22Rv1 (cell line): ENCODE measurements around the gene HGF.

Experiments
- H3K27ac ChIP-seq: fragments of 450-650 bp; 2 replicates; pipeline ENCODE4 v1.5.1; 2017
- CTCF ChIP-seq: fragments of 450-650 bp; IDR thresholded peaks from 2 replicates; pipeline ENCODE4 v1.5.1; 2017; ENCODE audit warnings: mild to moderate bottlenecking
- ZFX ChIP-seq: fragments of 450-650 bp; IDR thresholded peaks from 2 replicates; pipeline ENCODE4 v1.6.1; 2017; ENCODE audit warnings: antibody characterized with exemption, borderline replicate concordance

HGF gene

GRCh38 chr7:81802251-81802650 is 32.4 kb upstream of the HGF start:
- TF ChIP-seq CTCF = no peak
- H3K27ac ChIP-seq = no peak overlapping the region

- TF ChIP-seq CTCF (no peak), ZFX (no peak)
Measured at GRCh38 chr7:81801532-81801931, 31.7 kb upstream of the HGF start.

GRCh38 chr7:81791568-81792518 is 22.0 kb upstream of the HGF start:
- TF ChIP-seq CTCF (no peak), ZFX (no peak)
- H3K27ac ChIP-seq = no peak overlapping the region

More at GRCh38 chr7:81801532-81801931, 31.7 kb upstream of the HGF start:
- H3K27ac ChIP-seq = no peak overlapping the region

GRCh38 chr7:81790686-81791085 is 20.8 kb upstream of the HGF start:
- TF ChIP-seq CTCF = no peak
- TF ChIP-seq ZFX = no peak
- H3K27ac ChIP-seq = no peak overlapping the region

GRCh38 chr7:81790120-81790500 is 20.3 kb upstream of the HGF start:
- H3K27ac ChIP-seq = no peak overlapping the region

GRCh38 chr7:81789406-81790119 is 19.7 kb upstream of the HGF start:
- TF ChIP-seq ZFX (no peak), CTCF (no peak)
- H3K27ac ChIP-seq = no peak overlapping the region

More at GRCh38 chr7:81790120-81790500, 20.3 kb upstream of the HGF start:
- TF ChIP-seq ZFX (no peak), CTCF (no peak)

- no peak overlapping the region for H3K27ac ChIP-seq
- TF ChIP-seq ZFX (no peak), CTCF (no peak)
Measured at GRCh38 chr7:81788246-81788645, 18.4 kb upstream of the HGF start.
